ENCODE measurements around the gene RNF113B. TPM values are rescaled to one million over a fixed set of nuclear protein-coding genes. Genes with fewer than 3 reads are reported as not detected.

RNF113B gene
- polyA plus RNA-seq (2011; rRNA removed) (not detected in 2 replicates), polyA plus RNA-seq (2017; fragmentation: RNase III; extraction: RNeasy Plus Mini Kit Qiagen cat#74134 plus additional on column Dnase treatment) (not detected in 3 replicates), polyA minus RNA-seq (2011; rRNA and poly(A)+ RNA removed) (not detected in 2 replicates)
- polyA plus RNA-seq (2012; cell fraction: cytosol; rRNA removed) = not detected in 2 replicates
- not detected in 2 replicates for polyA plus RNA-seq (2012; cell fraction: nucleus; rRNA removed)

DNA sequence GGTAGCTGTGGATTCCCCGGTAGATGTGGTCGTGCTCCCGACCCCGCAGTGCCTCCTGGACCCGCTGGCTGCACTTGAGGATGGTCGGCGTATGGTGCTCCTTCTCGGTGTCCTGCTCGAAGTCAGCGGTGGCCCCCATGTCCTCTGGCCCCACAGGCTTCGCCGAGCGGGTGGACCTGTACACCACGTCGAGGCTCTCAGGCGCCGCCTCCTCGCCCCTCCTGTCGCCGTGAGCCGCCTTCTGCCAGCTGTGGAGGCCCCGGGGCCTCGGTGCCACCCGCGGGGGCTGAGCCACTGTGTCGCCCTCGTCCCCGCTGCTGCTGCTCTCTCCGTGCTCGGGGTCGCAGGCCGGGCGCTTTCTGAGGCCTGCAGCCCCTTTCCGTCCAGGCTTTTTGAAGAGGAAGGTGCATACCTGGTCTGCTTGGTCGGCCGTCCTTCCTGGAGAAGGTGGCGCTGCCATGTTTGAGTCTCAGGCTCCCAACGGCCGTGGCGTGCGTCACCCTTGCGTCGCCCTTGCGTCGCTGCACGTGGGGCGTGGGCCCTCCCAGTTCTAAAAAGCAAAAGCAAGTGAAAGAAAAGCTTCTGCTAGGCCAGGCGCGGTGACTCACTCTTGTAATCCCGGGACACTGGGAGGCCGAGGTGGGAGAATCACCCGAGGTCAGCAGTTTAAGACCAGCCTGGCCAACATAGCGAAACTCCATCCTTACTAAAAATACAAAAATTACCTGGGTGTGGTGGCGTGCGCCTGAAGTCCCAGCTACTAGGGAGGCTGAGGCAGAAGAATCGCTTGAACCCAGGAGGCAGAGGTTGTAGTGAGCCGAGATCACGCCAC is at the start of gene RNF113B:
Gene RNF113B (minus strand): TSS at position 493 of the 832 bp plus-strand sequence. CDS start 33 bp downstream, at position 460.
- POLR2A ChIA-PET = no interaction called here
- ATAC-seq = no peak
- no peak within 1 kb of the TSS for H3K27ac ChIP-seq
- CTCF ChIA-PET = no interaction called here
- TF ChIP-seq KDM1A (IDR thresholded peaks at IDR 0.05; ENCODE audit: low read depth) = no peak
- TF ChIP-seq MAFK (IDR thresholded peaks at IDR 0.05; ENCODE audit: partially characterized antibody) = peak; percentile 65
- 93% methylated on average over 43 of the region's 58 CpGs for WGBS (ENCODE audit: missing lambda C conversion rate)
- H3K9me3 ChIP-seq = no peaks in the 10 kb centered on the region
- no peak within 1 kb of the TSS for H3K4me3 ChIP-seq
- H3K4me2 ChIP-seq = no peak within 1 kb of the TSS
- peaks cover 23% of the 10 kb centered on the region for H3K4me1 ChIP-seq
- DNase-seq (ENCODE audit: low read depth in 1 of 2, low spot score in 1 of 2) = no peak
- no peak for FAIRE-seq

DNA sequence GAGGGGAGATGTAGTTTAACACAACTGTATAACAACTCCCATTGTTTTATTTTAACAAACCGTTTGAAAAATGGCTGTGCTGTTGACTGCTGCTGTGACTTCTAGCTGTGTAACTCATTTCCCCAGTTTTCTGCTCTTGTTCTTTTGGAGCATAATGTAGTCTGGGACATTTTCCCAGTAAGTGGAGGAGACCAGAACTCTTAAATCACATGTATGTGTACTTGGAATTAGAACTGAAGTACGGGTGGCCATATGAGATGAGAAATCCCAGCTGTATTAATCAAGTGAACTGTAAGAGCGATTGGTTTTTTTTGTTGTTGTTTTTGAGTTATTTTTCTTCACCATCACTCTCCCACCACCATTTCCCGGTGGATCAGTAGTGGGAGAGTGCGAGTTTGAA is 49.4 kb upstream of the RNF113B start:
- H3K4me3 ChIP-seq = no peak overlapping the region
- no peak for DNase-seq (ENCODE audit: low read depth in 1 of 2, low spot score in 1 of 2)
- no peak for ATAC-seq
- POLR2A ChIA-PET = no interaction called here
- H3K4me2 ChIP-seq = no peak overlapping the region
- TF ChIP-seq HDAC2 (IDR thresholded peaks at IDR 0.05) (no peak), EHMT2 (IDR thresholded peaks at IDR 0.05; ENCODE audit: low read depth) (no peak), HOXA7 (CRISPR knock-in tag; IDR thresholded peaks at IDR 0.05) (no peak), JUNB (IDR thresholded peaks at IDR 0.05) (no peak), BHLHE40 (IDR thresholded peaks at IDR 0.05; ENCODE audit: low read depth, low read length) (no peak), HEYL (CRISPR knock-in tag; IDR thresholded peaks at IDR 0.05) (no peak), CBX8 (IDR thresholded peaks at IDR 0.05) (no peak), RARB (CRISPR knock-in tag; IDR thresholded peaks at IDR 0.05) (no peak), CHD2 (IDR thresholded peaks at IDR 0.05; ENCODE audit: low read length, partially characterized antibody) (no peak)
- TF ChIP-seq, protein P1, sequence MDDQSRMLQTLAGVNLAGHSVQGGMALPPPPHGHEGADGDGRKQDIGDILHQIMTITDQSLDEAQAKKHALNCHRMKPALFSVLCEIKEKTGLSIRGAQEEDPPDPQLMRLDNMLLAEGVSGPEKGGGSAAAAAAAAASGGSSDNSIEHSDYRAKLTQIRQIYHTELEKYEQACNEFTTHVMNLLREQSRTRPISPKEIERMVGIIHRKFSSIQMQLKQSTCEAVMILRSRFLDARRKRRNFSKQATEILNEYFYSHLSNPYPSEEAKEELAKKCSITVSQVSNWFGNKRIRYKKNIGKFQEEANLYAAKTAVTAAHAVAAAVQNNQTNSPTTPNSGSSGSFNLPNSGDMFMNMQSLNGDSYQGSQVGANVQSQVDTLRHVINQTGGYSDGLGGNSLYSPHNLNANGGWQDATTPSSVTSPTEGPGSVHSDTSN (IDR thresholded peaks at IDR 0.05) = no peak
- TF ChIP-seq, protein P2, sequence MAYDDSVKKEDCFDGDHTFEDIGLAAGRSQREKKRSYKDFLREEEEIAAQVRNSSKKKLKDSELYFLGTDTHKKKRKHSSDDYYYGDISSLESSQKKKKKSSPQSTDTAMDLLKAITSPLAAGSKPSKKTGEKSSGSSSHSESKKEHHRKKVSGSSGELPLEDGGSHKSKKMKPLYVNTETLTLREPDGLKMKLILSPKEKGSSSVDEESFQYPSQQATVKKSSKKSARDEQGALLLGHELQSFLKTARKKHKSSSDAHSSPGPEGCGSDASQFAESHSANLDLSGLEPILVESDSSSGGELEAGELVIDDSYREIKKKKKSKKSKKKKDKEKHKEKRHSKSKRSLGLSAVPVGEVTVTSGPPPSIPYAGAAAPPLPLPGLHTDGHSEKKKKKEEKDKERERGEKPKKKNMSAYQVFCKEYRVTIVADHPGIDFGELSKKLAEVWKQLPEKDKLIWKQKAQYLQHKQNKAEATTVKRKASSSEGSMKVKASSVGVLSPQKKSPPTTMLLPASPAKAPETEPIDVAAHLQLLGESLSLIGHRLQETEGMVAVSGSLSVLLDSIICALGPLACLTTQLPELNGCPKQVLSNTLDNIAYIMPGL (CRISPR knock-in tag; IDR thresholded peaks at IDR 0.05; ENCODE audit: borderline replicate concordance) = no peak
- CTCF ChIA-PET = interaction anchor here (0.7 kb wide), 1 partner anchor 8 kb away, joined by 3 read pairs; no protein-coding TSS in a partner anchor
- 90% methylated on average over 5 of the region's 5 CpGs for WGBS (ENCODE audit: missing lambda C conversion rate)
- no peak for FAIRE-seq
- no peaks in the 10 kb centered on the region for H3K9me3 ChIP-seq
- 0 out of 3 replicates have a peak, but pooled peaks cover 2% of the 10 kb centered on the region for H3K4me1 ChIP-seq
- no peak overlapping the region for H3K27ac ChIP-seq

DNA sequence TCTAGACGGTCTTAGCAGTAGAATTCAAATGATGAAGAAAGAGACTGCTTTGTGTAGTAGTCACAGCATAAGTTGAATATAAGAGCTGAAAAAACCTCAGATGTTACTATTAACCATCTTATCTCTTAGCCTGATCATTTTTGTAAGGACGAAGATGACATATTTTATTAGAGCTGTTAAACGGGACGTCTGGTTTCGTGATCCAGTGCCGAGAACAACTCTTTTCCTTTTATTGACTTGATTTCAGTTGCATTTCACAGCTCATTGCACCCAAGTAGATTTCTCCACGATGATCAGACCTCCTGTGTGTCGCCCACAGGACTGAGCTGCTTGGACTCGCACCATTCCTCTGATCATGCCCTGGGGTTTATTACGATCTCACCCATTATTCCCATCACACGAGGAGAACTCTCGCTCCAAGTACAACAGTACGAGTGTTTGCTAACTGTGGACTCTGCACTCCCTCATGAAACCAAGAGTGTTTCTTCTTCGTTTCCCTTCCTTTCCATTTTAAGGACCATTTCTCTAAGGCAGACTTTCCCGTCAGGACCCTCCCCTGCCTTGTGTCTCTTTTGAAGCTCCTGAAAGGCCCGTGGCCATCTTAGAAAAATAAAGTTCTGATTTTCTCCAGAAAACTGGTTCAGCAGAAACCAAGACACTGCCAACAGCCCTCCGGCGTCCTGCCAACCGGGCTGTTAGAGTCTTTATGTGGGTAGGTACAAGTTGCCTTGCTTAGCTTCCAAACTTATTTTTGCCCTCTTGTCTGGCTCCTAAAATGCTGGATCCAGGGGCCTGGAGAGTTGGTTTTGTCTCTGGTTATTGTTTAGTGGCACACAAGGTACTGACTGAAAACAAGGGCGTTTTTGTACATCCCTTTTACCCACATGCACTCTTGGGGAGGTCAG is 48.2 kb upstream of the RNF113B start:
- Histone ChIP-seq H3K27ac (no peak overlapping the region), H3K9me3 (no peaks in the 10 kb centered on the region), H3K4me2 (no peak overlapping the region), H3K4me1 (0 out of 3 replicates have a peak, but pooled peaks cover 2% of the 10 kb centered on the region), H3K4me3 (no peak overlapping the region)
- POLR2A ChIA-PET = no interaction called here
- CTCF ChIA-PET = interaction anchor here (0.7 to 1.1 kb wide), 2 partner anchors 9 to 220 kb away, joined by 3 to 4 read pairs; no protein-coding TSS in a partner anchor
- DNase-seq (ENCODE audit: low read depth in 1 of 2, low spot score in 1 of 2) (no peak), FAIRE-seq (no peak), ATAC-seq (no peak)
- TF ChIP-seq ZSCAN20 (CRISPR knock-in tag; IDR thresholded peaks at IDR 0.05) = no peak
- TF ChIP-seq, protein P3, sequence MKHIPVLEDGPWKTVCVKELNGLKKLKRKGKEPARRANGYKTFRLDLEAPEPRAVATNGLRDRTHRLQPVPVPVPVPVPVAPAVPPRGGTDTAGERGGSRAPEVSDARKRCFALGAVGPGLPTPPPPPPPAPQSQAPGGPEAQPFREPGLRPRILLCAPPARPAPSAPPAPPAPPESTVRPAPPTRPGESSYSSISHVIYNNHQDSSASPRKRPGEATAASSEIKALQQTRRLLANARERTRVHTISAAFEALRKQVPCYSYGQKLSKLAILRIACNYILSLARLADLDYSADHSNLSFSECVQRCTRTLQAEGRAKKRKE (CRISPR knock-in tag; IDR thresholded peaks at IDR 0.05; ENCODE audit: low read depth) = no peak
- TF ChIP-seq GATA3 (IDR thresholded peaks at IDR 0.05; ENCODE audit: borderline replicate concordance) = no peak
- TF ChIP-seq CHD2 (IDR thresholded peaks at IDR 0.05; ENCODE audit: low read length, partially characterized antibody) = no peak
- TF ChIP-seq, protein P4, sequence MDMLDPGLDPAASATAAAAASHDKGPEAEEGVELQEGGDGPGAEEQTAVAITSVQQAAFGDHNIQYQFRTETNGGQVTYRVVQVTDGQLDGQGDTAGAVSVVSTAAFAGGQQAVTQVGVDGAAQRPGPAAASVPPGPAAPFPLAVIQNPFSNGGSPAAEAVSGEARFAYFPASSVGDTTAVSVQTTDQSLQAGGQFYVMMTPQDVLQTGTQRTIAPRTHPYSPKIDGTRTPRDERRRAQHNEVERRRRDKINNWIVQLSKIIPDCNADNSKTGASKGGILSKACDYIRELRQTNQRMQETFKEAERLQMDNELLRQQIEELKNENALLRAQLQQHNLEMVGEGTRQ (IDR thresholded peaks at IDR 0.05) = no peak
- no peak for TF ChIP-seq EP300 (IDR thresholded peaks at IDR 0.05)
- WGBS (ENCODE audit: missing lambda C conversion rate) = 87% methylated on average over 20 of the region's 20 CpGs
